SU-DHL-6 (cell line): ENCODE results near the gene MAP3K15.

ENCODE experiments used
- CTCF ChIP-seq: fragments of 200-600 bp; sonication (generic); IDR thresholded peaks from one replicate; pipeline ENCODE4 v1.5.1; 2017; ENCODE audit warnings: antibody characterized with exemption, mild to moderate bottlenecking, low read length, moderate library complexity; ENCODE audit not compliant: insufficient read depth, poor library complexity, severe bottlenecking
- EZH2phosphoT487 ChIP-seq: fragments of 200-600 bp; sonication (generic), shearing (Covaris generic); conservative IDR thresholded peaks from 2 replicates; pipeline ENCODE4 v1.6.1; 2018; ENCODE audit warnings: mild to moderate bottlenecking, antibody characterized with exemption, low read length, moderate library complexity, mixed read lengths

GRCh38 chrX:19354625-19355024 is 160.7 kb downstream of the MAP3K15 start:
- TF ChIP-seq CTCF (no peak), EZH2phosphoT487 (no peak)
